ENCODE results near the gene HAUS1.

- peak; percentile 91 for TF ChIP-seq CTCF (conservative IDR thresholded peaks at IDR 0.05; ENCODE audit: low read depth, low read length)
- peak; percentile 81 for TF ChIP-seq SMC3 (IDR thresholded peaks at IDR 0.05; ENCODE audit: low read depth, low read length)
- peak; percentile 83 for TF ChIP-seq POLR2A (IDR thresholded peaks at IDR 0.05; ENCODE audit: low read depth, low read length)
- TF ChIP-seq, protein P1, sequence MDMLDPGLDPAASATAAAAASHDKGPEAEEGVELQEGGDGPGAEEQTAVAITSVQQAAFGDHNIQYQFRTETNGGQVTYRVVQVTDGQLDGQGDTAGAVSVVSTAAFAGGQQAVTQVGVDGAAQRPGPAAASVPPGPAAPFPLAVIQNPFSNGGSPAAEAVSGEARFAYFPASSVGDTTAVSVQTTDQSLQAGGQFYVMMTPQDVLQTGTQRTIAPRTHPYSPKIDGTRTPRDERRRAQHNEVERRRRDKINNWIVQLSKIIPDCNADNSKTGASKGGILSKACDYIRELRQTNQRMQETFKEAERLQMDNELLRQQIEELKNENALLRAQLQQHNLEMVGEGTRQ (IDR thresholded peaks at IDR 0.05; ENCODE audit: low read depth, low read length), result no peak
These were observed 69.5 kb downstream of the HAUS1 start for GRCh38 chr18:46173393-46174341.

Measured in IMR-90 (cell line).